Stimulated activated CD8-positive, alpha-beta memory T cell treated with anti-CD3 and anti-CD28 coated beads, Interleukin-15, amount 100 ng/mL, for 4 hours (primary cell): ENCODE data around the gene ALDH1L2.
"Not testable (repeated sequence)": the region's sequence is repeated elsewhere in the genome, so short reads cannot be mapped to it uniquely, and the experiment has no call there.

Experiments
- DNase-seq, 2 donors: peaks; one replicate each; pipeline ENCODE4 v3.0.0-alpha.2; 2020; ENCODE audit warnings: low read depth in 2 of 2

The ALDH1L2 gene

DNA sequence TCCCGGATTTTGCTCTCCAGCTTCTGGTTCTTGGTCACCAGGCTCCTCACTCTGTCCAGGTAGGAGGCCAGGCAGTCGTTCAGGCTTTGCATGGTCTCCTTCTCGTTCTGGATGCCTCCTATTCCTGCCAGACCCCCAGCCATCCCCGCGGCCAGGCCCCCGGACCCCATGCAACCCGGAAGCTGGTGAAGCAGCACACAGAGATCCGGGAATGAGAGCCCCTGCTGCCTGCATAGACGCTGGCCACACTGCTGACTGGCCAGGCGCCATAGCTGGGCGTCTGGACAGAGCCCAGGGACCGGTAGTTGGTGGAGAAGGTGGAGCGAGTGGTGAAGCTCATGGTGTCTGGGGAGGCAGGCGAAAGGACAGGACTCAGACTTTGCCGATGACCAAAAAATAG, 106.6 kb downstream of the ALDH1L2 start:
- DNase-seq: not testable (repeated sequence)

GRCh38 chr12:104976703-104977102, 107.6 kb downstream of the ALDH1L2 start:
- DNase-seq: no peak

GRCh38 chr12:104975587-104976343, 108.5 kb downstream of the ALDH1L2 start:
- DNase-seq: no peak

DNA sequence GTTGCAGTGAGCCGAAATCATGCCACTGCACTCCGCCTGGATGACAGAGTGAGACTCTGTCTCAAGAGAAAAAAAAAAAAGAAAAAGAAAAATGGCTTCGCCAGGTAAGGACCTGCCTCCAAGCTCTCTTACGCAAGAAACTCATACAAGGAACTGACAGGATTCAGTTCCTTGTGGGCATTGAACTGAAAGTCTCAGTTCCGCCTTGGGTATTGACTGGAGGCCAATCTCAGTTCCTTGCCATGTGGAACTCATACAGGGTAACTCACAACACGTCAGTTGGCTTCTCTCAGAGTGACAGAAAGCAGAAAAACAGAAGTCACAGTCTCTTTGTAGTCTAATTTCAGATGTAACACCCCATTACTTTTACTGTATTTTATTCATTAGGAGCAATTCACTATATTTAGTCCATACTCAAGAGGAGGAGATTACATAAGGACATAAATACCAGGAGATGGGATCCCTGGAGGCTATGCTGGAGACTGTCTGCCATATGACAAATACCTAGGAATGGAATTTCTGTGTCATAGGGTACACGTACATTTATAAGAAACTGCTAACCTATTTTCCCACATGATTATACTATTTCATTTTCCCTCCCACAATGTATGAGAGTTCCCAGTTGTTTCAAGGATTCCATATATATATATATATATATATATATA, 109.5 kb downstream of the ALDH1L2 start:
- no peak for DNase-seq

- DNase-seq: no peak
Measured at GRCh38 chr12:104973250-104973649, 111.0 kb downstream of the ALDH1L2 start.

GRCh38 chr12:104971306-104971705, 113.0 kb downstream of the ALDH1L2 start:
- DNase-seq: no peak
